ENCODE data around the gene MOXD1.
A peak's percentile ranks its signal among the peaks of the same experiment; 100 is the strongest.
"Not testable (repeated sequence)": the region's sequence is repeated elsewhere in the genome, so short reads cannot be mapped to it uniquely, and the experiment has no call there.

MOXD1 gene

DNA sequence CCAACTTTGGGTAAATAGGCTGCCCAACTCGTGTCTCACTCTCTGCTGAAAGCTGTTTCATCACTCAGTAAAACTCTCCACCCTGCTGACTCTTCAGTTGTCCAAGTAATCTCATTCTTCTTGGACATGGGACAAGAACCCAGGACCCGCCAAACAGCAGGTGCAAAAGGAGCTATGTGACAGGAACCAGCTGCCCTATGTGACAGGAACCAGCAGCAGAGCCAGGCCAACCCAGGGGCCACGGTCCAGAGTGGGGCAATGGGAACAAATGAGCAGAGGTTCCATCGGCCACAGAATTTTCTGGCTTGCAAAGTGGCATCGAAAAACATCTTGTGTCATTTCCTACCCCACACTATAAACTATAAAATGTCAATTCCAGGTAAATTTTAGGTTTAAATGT lies 56.5 kb downstream of the MOXD1 start:
- no peak for DNase-seq

DNA sequence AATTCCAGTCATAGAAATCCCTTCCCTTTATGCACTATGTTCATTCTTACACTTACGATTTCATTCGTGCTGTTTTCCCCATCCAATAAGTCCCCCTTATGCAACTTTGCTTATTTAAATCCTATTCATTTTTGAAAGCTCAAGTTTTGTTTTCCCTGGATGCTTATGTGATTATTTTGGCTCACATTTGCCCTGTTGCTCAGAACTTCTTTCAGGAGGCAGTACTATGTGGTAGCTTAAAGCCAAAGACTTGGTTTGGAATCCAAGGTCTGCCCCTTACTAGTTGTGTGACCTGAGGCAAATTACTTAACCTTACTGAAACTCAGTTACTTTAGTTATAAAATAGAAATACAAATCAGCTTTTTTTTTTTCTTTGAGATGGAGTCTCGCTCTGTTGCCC lies 59.6 kb downstream of the MOXD1 start:
- DNase-seq = no peak

DNA sequence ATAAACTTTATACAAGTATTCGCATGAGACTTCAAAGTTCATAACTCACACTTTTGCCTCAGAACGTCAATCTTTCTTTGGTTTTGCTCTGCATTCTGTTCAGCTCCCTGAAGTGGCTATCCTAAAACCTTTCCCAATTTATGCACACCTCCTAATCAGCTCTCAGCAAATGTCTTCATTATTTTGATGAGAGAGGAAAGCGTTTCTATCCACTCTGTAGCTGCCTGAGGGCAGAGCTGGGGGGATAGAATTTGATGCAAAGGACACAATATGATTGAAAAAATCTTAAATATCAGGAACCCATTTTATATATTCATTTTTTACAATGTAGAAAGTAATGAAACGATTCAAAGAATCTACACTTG lies 66.8 kb downstream of the MOXD1 start:
- no peak for DNase-seq

DNA sequence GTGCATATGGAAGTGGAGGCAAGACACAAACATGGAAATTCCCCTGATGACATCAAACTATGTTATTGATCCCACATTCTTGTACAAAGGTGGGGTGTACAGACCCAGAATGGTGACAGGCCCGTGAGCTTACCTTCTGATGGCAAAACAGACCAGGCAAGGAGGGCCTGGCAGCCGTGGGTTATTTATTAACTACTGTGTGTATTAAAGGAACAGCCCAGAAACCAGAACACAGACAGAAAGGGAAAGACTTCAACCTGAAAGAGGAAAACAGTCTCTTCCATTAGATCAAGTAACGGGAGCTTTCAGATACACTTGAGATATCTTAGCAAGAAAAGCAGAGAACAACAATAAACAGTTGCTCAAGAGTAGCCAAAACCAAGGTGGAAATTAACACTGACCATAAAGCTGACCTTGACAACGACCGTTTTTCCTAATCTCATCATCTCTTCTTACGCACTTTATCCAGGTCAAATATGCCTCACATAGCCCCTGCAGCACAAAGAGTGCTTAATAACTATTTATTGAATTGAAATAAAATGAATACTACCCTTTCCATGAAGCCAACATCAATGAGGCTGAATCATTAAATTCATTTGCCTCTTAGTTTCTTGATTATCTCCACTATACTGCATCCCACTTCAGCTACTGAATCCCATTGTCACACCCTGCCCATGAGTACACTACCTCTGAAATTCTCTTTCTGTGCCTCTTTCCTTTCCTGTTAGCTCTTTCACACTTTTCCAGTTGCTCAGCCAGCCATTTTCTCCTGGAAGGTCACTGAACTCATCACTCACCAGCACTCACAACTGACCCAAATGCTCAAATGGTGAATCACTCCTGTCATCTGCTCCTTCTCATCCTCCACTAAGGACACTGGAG lies 67.4 kb downstream of the MOXD1 start:
- no peak for DNase-seq

DNA sequence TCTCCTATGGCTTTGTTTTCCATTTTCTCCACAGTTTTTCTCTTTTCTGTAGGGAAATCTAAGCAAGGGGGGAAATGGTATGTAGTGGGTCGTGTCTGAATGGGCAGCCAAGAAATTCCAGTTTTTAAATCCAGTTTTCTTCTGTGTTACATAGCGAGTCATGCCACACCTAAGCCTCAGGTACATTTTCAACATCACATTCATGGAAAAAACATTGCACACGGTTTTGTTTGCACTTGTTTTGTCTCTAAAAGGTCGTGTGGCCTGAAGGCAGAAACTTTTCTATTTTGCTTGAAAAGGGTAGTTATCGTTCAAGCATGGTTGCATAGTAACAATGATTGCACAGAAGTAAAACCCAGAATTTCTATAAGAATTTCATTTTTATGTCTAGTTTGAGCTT lies 70.5 kb downstream of the MOXD1 start:
- no peak for DNase-seq

DNA sequence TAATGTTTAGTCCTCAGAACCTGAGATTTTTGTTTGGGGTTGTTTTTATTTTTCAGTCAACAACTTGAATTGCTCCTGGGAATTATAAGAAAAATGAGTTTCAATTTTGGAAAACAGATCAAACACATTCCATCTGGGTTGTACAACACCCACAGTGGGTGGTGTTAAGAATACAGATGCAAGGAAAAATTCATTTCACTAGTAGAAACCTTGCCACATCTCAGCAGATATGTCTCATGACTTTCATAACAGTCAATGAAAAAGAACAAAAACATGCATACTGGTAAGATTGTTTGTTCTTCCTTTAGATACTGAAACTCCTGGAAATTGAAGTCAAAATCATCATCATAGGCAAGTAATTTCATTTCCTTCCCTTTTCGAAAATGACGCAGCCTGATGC lies 78.9 kb downstream of the MOXD1 start:
- no peak for DNase-seq

DNA sequence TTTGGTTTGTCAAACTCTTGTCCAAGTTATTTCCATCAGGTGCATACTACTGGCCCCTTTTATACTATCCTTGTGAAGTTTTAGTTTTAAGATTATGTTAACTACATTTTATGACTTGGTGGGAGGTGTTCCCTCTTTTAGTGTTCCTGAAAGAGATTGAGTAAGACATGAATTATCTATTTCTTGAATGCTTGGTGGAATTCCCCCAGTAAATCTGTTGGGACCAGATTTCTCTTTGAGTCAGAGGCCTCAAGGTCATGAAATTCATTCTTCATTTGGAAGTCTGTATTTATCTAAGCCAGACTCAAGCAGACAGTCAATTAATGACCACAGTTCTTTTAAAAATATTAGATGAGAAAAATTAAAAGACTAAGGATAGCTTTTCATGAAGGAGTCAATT lies 81.3 kb downstream of the MOXD1 start:
- DNase-seq = no peak

DNA sequence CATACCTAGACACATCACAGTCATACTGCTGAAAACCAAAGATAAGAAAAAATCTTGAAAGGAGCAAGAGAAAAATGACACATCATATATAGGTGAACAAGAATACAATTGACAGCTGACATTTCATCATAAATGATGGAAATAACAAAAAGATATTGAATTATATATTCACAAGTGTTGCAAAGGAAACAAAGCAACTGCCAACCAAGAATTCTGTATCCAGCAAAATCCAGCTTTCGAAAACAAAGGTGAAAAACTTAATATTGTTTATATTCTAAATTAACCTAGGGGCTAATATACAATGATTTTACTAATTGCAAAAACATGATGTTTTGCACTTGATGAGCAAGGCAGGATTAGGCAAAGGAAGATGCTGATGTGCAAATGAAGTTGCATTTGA lies 84.3 kb downstream of the MOXD1 start:
- no peak for DNase-seq

DNA sequence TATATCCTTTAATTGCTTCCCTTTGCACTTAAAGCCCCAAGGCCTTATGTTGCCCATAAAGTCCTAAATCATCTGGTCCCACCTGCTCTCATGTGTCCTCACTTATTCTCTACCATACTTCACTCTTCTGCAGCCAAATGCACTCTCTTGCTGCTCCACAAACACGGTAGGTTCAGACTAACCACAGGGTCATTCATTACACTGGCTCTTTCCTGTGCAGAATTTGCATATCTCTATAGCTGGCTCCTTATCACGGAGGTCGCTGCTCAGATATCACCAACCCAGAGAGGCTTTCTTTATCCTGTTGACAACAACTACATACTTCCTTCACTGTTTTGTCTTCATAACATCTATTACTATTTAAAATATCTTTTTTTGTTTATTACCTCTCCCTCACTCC lies 86.8 kb downstream of the MOXD1 start:
- DNase-seq = no peak

DNA sequence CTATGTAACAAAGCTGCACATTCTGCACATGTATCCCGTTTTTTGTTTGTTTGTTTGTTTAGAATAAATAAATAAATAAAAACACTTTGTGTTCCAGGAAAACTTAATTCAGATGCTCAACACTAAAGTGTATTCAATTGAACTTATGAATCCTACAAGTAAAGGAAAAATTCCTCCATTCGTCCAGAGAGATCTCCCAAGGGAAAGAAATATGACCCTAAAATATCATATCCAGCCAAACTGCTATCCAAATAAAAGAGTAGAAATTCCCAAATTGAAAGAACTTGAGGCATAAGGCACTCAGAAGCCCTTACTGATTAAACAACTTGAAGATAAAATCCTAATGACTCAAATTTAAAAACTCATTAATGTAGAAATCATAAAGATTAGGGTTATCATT lies 90.4 kb downstream of the MOXD1 start:
- no peak for DNase-seq

DNA sequence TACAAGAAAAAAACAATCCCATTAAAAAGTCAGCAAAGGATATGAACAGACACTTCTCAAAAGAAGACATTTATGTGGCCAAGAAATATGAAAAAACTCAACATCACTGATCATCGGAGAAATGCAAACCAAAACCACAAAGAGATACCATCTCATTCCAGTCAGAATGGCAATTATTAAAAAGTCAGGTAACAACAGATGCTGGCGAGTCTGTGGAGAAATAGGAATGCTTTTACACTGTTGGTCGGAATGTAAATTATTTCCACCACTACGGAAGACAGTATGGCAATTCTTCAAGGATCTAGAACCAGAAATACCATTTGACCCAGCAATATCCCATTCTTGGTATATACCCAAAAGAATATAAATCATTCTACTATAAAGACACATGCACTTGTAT lies 91.1 kb downstream of the MOXD1 start:
- DNase-seq = not testable (repeated sequence)

DNA sequence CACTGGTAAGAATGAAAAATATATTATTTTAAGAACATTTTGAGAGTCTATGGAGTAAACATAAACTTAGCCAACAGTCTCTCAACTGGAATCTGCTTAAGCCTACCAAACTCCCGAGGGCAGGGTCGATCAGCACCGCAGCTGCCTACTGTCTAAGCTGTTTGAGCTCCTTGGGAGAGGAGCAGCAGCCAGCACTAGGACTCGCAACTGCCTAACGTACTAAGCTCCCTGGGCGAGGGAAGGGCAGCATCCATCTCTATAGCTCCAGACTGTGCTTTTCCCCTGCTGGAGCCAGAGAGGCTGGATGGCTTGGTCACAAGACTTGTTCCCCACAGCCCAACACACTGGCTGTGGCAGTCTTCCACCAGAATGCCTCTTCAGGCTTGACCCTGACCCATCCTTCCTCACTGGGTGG lies 96.4 kb downstream of the MOXD1 start:
- DNase-seq = no peak

DNA sequence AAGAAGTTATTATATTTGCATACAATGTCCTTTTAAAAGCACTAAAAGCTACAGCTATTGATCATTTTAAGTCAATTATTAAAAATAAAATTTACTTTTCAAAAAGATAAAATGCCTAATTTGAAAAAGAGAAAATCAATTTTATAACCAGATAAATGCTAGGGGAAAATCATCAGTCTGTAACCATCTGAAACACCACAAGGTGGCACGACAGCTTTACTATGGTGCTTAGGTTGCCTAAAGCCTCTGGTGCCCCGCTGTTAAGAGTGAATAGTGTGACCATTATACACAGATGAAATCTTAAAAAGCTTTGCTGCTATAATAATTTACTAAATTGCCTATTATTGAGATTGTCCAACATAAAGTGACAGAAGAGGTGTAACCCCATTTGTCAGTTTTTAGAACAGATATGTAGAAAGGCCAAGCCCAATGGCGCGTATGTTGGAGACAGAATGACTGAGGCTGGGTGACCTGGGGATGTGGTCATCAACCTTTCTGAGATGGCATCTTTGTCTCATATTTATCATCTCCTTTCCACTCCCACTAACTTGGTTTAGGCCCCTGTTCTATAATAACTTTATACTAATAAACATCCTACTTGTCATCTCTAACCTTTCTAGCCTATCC lies 100.8 kb downstream of the MOXD1 start:
- DNase-seq = no peak

DNA sequence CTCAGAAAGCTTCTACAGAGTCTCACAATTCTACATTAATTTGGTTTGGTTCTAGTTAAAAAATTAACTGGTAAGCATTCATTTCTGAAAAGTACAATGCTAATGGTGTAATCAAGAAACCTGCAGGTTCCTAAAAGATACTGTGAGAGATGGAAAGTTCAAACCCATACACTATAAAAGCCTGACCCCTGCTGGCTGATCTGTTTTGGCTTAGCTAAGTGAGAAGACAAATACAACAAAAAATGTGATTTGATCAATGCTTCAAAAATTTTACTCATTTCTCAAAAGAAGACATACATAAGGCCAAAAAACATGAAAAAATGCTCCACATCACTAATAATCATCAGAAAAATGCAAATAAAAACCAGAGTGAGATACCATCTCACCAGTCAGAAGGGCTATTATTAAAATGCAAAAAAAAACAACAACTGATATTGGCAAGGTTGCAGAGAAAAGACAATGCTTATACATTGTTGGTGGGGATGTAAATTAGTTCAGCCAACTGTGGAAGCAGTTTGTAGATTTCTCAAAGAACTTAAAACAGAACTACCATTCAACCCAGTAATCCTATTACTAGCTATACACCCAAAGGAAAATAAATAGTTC lies 102.8 kb downstream of the MOXD1 start:
- DNase-seq = no peak

DNA sequence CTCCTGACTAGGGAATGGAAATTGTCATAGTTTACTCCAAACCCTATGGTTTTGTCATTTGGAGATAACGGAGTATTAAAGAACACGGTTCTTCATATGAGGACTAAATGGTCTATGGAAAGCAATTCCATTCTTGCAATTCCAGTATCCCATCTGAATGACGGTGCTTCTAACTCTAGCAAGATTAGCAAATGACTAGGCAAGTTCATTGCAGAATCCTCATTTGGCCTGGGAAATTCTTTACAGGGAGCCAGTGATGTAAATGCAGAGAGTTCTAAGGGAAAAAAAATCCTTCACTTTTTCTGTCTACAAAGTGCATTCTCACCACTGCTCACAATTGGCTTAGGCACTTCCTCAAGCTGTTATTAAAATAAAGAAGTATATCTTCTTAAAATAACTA lies 111.5 kb downstream of the MOXD1 start:
- no peak for DNase-seq

DNA sequence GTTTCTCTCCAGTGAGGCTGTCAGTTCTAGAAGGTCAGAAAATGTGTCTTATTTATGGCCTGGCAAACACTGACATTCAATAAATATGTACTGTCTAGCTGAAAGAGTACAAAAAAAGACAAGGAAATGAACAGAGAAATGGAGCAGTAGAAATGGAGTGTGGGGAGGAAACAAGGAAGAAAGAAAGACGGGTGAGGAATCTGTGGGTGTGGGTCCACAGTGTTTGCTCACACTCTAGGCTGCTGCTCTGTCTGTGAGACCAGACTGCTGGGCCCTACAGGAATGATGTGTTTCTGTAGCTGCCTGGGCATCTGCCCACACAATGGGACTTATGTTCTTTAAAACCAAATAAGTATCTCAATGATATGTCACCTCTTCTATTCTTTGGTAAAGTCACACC lies 114.2 kb downstream of the MOXD1 start:
- no peak for DNase-seq

DNA sequence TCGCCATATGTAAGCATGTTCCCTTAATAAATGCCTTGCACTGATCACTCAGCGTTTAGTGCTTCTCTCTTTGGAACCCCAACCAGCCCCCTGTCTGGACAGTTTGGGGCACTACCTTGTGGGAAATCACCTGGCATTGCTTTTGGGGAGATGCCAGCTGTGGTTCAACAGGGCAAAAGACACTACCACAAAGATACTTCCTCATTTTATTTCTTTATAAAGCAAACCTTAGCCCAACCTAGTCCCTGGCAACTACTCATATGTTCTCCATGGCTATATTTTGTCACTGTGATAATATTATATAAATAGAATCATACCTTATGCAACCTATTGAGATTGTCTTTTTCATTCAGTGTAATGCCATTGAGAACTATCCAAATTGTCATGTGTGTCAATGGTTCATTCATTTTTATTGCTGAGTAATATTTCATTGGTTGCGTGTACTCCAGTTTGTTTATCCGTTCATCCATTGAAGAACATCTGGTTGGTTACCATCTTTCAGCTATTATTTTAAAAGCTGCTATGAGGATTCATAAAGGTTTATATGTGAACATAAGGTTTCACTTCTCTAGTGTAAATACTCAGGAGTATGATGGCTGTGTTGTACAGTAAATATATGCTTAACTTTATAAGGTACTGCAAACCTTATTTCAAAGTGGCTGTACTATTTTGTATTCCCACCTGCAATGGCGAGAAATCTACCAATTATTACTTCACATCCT lies 114.8 kb downstream of the MOXD1 start:
- no peak for DNase-seq

DNA sequence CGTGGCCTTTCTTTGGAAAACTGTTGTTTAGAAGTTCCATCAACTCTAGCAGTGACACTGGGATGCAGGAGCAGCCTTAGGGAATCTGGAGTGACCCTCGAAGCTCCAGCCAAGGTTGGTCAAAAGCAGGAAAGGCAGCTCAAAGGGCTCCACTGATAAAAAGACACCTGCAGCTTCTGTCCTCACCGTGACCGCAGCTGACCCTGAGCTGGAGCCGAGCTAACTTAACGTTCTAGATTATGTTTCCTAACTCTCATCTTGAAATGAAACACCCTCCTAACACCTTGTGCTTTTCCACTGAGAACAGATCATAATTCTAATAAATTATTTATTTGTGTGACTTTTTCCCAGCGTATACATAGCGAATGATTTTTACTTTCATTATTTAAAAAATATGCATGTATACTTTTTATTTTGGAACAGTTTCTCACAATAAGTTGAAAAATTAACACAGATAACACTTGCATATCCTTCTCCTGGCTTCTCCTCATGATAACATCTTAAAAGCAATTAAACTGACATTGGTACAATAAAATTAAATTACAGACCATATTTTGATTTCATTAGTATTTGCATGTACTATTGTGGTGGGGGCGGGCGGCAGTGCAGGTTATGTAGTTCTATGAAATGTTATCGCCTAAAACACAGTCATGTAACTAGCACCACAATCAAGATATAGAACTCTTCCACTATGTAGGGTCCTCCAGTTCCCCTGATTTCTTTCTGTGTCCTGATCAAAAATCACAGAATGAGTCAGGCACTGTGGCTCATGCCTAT lies 116.1 kb downstream of the MOXD1 start:
- DNase-seq = no peak

DNA sequence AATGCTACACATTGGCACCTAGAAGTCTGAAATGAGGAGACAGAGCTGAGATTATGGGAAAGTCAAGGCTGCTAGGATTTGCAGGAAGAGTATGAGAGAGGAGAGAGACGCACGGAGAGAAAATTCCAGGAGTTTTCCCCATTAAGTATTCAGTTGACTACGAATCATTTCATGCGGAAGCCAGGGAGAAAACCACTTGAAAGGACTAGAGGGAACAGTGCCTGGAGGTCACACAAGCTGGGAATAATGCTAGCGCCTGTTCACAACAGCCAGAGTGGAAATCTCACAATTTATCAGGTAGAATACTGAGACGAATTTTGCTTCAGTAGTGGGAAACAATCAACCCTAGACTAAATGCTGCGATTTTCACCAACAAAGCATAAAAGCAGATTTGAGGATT lies 118.6 kb downstream of the MOXD1 start:
- DNase-seq = no peak

DNA sequence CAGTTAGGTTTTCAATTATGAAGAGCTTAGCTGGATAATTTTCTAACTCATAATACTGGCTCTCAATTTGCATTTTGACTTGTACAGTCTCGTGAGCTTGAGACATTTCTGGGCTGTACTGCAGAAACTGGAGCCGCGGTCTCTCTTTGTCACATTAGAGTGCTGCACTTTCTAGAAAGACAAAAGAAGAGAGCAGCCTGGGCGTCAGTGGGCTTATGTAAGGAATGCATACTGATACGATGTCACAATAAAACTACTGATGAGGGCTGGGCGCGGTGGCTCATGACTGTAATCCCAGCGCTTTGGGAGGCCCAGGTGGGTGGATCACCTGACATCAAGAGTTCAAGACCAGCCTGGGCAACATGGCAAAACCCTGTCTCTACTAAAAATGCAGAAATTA lies 120.8 kb downstream of the MOXD1 start:
- no peak for DNase-seq

DNA sequence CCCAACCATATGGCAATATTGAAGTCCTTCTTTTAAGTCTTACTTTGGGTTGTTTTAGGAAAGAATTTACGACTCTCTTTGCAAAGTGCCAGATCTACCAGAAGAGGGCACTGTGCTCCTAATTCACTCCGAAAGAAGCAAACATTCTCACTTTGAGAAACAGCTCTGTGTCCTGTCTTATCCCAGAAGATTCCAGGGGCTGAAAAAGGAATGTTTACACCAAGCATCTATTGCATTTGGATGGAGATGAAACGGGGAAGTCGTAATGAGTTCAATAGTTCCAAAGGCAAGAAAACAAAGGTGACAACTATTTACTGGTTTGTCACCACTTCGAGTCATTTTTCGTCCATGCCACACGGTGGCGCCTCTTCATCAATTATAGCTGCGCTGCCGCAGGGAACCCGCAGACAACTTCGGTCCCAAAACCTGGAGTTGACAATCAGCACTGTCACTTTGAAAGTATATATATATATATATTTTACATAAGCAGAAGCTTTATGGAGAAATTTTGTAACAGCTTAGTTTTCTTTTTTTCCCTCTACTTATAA lies 121.6 kb downstream of the MOXD1 start:
- DNase-seq = peak; percentile 78

Data from NCI-H524 treated with DMSO at 0.1 percent for 48 hours (cell line).